GM19023 (cell line): ENCODE data around the gene SAP25.
"Not testable (repeated sequence)": the region's sequence is repeated elsewhere in the genome, so short reads cannot be mapped to it uniquely, and the experiment has no call there.

Source experiments
- ATAC-seq: cut with Tn5 transposase; IDR thresholded peaks from one replicate; pipeline ENCODE4 v1.9.1; 2021; ENCODE audit warnings: mild to moderate bottlenecking, moderate library complexity; ENCODE audit not compliant: unreplicated experiment

Gene SAP25

DNA sequence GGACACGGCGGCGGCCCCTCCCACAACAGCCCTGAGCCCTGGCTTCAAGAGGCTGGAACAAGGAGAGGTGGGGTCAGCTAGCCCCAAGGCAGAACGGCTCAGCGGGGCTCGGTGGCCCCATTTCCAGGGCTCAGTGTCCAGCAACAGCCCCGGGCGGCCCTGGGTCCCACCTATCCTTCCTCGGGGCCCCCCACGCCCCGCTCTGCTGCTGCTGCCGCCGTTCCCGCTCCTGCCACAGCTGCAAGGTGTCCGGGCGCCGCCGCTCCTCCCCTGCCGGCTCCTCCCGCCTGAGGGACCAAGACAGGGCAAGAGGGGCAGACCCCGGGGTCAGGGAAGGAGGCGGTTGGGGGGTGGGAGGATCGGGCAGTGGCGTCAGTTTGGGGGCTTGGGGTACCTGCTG is 3.4 kb upstream of the SAP25 start:
- ATAC-seq: no peak

DNA sequence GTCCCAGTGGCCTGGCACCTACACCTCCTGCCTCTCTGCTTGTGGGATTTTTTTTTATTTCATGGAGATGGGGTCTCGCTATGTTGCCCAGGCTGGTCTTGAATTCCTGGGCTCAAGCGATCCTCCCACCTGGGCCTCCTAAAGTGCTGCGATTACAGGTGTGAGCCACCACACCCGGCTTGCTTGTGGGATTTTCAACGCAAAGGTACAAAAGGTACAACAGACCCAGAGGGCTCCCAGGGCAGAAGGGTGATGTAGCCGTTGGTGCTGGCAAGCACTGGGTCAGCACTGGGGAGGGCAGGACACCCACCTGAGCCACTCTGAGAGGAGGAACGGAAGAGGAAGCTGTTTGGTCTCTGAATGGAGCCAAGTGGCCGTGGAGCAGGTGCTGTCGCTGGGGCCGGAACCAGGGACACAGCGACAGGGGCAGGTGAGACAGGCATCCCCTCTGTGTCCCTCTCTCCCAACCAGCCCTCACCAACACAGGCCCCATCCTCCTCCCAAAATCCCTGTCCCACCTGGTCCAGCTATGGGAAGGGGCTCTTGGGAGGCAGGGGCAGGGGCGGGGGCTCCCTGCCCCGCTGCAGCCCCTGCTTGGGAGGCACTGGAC is 2.8 kb upstream of the SAP25 start:
- ATAC-seq: no peak

DNA sequence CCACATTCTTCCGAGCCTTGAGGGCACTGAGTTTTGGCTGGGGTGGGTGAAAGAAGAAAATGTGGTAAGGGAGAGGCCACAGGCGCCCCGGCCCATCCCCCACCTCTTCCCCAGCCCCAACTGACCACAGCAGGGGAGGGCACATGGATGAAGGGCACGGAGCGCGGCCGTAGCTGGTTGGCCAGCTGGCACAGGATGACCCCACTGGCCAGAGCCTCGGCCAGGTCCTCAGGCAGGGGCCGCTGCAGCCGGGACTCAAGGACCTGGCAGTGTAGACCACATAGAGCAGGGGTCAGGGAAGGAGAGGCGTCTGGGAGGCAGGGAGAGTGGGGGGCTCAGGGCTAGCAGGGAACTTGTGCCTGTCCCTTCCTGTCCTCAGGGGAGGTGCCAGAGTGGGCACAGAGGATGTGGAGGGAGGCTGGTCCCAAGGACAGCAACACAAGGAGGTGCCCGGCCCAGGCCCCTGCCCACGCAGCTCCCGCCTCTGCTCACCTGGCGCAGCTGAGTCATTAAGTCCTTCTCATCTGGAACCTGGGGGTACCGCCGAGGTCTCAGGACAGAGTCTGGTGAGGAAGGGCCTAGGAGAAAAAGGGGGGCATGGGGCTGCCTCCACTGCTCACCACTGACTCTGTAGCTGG is 2.2 kb upstream of the SAP25 start:
- ATAC-seq: no peak

DNA sequence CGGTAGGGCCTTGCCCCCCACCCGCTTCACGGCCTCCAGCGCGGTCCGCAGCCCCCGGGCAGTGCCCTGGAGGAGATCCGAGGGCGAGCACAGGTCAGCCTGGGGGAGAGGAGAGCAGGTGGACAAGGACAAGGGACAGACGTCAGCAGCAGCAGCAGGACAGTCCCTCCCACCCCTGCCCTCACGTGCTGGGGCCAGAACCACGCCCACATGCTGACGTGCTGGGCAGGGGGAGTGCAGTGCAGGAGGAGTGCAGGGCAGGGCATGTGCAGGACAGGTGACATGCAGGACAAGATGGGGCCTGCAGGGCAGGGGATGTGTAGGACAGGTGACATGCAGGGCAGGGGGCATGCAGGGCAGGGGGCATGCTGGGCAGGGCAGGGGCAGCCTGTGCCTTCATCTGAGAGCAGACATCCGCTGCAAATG is 1.5 kb upstream of the SAP25 start:
- no peak for ATAC-seq

DNA sequence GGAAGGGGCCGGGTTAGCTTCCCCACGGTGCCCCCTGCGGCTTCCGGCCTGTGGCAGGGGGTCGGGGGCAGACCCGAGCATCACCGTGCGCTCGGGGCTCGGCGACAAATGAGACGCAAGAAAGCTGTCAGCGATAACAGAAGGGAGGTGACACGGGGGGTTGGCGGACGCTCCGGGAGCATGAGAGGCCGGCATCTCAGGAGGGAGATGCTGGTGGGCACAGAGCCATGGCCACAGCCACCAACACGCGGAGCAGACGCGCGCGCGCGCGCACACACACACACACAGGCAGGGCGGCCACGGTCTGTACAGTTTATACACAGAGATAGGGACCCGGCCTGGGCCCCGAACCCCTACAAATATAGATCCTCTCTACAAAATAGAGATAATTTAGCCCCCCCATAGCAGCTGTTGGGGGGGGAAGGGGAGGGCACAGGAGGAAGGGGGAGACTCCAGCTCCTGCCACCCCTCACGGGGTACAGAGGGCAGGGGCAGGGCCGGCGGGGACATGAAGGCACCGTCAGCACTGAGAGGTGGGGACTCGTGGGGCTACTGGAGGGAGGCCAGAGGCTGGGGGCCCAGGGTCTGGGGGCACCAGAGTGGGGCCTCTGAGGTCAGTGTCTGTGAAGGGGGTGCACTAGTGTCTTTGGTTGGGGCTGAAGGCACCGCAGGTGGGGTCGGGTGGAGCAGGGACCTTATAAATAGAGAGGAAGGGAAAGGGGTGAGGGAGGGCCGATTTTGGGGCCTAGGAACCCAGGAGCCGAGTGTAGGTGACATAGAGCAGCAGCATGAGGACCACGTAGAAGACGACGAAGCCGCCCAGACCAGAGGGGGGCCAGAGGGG is 884 bp upstream of the SAP25 start:
- no peak for ATAC-seq

DNA sequence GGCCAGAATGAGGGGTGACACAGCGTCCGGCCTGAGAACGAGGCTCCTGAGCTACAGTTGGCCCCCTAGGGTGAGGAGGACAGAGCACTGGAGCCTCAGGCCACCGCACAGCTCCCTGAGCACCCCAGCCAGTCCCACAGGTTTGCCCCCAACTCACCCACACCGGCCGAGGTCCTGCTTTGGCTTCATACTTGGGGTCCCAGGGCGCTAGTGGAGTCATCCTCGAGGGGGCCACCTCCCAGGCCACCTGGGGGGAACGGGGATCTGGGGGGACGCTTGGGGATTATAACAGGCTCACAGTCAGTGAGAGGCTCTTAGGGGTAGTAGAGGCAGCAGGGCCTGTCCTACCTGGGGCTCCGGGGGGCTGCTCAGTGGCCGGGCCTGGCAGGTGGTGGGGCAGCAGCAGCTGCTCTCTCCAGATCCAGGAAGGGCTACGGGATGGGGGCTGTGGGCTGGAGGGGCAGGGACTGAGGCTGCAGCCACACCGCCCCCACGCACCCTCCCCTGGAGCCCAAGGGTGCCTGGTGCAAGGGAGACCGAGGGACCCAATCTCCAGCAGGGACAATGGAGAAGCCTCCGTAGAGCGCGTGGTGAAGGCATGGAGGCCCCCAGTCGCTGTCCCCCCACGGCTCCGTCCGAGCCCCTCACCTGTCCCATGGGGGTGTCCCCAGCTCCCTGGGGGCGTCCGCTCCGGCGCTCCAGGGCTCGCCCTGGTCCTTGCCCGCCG is 588 bp downstream of the SAP25 start:
- ATAC-seq: no peak

DNA sequence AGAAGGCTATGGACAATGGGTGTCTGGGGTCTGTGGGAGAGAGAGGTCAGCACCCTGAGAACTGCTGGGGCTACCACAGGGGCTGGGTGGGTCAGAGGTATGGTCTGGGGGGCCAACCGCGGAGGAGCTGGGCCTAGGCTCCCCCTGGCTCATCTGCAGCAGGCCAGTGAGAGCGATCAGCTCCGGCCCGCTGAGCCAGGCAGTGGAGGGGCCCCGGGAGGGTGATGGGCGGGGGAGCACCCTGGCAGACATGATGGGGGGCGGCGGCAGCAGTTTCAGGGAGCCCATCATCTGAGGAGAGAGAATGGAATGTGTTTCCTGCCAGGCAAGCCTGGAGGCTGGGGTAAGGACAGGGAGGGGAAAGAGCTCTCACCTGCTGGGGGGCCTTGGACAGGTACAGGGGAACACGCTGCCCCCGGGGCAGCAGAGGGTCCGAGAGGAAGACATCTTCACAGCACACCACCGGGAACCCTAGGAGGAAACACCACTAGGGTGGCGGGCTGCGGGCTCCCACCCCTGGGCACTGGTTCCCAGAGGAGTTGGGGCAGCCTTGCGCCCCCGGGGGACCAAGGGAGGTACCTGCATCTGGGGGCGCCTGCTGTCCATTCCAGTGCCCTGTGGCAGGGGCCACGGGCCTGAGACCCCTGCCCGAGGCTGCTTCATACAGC is 1.3 kb downstream of the SAP25 start:
- ATAC-seq: no peak

DNA sequence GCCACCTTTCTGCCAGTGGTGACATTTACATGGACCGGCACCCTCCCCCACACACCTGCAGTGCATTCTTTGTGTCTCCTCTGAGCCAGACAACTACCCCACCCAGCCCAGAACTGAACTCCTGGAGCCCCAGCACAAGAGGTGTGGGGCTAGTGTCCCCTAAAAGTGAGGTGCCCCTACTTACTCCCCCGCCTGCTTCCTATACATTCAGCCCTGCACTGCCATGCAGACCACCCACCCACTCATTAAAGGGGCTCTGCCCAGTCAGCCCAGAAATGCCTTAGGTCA is 1.9 kb downstream of the SAP25 start:
- no peak for ATAC-seq

DNA sequence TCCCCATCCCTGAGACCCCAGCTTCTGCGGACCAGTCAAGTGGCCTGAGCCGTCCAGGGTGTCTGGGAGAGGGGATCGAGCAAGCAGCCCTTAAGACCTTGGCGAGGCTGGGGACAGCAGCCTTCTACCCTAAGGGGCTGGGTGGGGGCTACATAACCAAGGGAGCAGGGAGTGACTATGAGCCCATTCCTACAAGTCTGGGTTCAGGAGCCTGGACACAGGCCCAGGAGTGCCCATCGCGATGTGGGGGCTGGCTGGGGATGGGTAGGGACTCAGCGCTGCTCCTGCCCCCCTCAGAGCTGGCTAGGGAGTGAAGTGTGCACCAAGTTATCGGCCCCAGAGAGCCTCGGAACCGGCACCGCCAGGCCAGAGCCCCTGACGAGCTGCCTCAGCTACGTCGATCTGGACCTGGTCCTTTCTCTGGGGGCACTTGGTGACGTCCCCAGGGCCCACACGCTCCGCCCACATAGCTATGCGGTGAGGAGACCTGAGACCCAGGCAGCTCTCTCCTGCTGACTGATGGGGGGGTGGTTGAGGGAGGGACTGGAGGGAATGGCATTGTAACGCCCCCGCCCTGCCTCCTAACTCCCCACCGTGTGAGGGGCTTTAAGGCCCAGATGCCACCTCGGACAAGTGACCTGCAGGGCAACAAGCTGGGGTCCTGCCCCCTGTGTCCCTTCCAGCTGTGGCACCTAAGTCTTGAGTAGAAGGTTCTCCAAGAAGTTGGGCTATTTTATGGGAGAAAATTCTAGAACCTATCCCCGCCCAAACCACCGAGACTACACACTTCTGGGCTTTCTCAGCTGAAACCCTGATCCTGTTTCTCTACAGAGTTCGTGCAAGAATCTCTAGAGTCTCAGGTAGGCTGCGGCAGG is 2.5 kb downstream of the SAP25 start:
- no peak for ATAC-seq

DNA sequence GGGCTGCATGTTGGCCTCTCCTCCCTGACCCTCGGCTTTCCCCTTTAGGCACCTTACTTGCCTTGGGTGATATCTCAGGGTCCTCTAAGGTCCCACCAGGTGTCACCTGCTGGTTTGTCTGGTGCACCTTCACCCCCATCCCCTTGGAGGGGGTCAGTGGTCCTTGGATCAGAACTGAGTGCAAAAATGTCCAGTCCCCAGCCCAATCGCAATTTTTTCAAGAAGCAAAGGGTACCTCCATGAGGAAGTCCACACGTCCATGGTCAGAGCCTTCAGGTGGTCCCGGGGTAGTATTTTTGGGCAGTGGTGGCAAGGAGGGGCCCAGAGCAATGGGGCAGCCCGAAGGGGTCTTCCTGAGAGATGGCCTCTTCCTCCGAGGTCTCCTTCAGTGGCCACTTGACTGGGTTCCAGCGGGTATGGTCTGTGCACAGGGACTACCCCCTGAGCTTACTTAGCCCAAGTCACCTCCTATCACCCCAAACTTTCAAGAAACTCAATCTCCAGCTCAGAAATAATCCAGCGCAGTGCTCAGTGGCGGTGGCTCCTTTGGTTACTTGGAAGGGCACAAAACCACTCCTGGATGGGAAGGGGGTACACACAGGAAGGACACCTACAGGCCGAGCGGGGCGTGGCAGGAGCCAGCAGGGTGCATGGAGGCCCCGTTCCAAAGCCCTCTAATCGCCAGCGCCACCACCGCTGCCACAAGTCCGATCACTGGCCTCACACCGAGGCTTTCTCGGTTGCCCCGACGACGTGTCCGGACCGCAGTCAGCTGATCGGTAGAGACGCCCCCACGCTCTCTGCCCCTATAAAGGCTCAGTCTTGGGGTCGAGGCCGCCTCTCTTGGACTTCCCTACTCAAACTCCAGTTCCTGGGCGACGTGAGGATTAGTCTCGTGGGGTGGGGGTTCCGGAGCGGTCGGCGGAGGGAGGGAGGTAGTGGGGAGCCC is 4.5 kb downstream of the SAP25 start:
- no peak for ATAC-seq

DNA sequence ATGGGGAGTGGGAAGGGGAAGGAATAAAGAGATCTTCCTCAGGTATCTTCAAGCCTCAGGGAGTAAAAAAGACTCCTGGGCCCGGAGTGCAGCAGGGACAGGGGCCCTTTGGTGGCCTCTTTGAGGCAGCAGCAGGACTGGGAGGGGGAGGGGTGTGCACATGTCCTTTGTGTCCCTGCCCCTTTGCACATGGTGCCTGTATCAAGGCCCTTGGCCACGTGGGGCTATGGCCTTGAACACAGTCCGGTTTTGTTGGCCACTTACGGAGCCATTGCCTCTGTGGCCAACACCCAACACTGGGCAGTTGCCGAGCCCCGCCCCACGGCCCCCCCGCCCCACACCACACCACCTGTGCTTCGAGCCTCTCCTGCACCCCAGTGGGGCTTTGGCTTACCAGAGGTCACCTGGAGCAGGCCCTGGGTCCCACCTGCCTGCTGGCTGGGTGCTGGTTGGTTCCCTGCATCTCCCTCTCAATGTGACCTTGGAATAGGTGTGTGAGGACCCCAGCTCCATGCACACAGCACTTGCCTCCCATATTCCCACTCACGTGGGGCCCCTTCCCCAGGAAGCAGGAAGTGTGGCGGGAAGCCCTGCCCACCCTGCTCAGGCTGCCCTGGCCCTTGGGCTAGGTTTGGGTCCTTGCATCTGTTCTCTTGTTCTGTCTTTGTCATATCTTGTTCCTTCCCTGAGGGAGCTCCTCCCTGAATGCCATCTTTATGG is 5.4 kb downstream of the SAP25 start:
- no peak for ATAC-seq

DNA sequence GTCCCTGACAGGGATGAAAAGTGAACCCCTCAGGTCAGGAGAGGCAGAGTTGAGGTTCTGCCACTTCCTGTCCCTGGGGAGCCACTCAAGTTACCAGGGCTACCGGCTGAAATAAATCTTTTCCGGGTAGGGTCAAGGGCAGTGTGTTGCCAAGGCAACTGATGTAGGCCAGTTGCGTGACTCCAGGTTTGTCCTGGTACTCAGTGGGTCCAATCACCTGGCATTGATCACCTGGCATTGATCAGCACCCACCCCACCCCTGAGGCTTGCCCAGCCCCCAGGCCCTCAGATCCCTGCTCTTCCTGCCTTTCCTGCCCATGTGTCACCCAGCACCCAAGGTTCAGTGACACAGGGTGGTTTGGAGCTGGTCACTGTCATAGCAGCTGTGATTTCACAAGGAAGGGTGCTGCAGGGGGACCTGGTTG is 5.9 kb downstream of the SAP25 start:
- no peak for ATAC-seq

DNA sequence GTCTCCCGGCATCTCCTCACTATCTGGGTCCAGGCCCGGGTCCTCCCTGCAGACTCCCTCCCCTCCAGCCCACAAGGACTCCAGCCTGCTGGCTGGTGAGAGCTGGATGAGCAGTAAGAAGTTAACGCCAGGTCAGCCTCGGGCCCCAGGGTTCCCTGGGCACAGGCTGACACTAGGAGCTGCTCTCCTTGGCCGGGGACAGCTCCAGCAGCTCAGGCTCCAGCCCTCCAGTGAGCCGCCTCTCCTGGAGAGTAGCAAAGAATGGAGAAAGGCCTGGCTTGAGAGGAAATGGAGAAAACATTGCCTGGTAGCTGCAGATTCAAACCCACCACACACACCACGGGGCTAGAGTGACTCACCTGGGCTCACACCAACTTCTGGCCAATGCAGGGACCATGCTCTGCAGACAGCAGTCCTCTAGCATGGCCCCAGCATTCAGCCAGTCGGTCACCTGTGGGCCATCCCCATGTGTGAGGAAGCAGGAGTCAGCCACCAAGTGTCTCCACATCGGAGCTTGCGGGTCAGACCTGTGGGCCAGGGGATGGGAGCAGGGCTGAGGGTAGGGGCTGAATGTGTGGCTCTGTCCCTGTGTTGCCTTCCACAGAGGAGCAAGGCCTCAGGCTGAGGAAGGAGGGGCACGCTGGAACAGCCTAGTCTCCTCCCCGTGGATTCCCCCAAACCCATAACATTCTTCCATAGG is 6.5 kb downstream of the SAP25 start:
- ATAC-seq: no peak

DNA sequence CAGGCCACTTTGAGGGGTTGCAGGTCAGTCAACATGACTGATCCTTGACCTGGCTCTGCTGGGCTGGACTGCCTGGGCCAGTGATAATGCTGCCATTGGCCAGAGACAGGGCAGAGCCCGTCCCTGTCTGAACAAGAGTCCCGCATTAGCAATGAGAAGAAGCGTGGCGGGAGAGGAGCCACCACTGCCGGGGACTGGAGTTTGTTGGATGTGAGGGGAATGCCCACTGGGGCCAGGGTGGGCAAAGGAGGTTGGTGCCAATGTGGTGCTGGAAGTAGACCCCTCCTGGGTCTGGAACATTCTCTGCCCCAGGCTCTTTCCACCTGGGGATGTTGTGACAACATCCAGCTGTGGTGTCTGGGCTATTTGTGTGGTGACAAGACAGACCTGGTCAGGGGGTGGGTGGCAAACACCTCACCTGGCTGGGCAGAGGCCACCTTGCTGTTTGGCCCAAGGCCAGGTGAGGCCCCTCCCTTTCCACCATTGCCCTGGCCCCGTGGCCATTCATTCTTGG is 7.6 kb downstream of the SAP25 start:
- ATAC-seq: no peak

DNA sequence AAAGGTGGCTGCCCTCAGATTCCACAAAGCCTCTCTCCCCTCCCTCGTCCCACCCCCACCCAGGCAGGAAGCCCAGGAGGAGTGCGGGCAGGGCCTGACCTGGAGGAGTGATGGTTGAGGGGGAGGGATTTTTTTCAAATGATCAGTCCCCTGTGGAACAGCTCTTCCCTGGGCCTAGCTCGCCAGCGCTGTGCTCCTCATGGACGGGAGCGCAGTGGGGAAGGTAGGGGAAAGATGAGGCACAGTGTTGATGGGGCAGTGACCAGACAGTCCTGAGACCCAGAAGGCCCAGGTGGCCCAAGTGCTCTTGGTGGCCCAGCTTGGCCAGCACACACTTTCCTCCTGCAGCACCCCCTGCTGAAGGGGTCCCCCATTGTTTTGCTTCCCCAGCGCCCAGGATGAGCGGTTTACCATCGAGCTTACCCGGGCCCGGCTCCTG is 8.5 kb downstream of the SAP25 start:
- no peak for ATAC-seq

DNA sequence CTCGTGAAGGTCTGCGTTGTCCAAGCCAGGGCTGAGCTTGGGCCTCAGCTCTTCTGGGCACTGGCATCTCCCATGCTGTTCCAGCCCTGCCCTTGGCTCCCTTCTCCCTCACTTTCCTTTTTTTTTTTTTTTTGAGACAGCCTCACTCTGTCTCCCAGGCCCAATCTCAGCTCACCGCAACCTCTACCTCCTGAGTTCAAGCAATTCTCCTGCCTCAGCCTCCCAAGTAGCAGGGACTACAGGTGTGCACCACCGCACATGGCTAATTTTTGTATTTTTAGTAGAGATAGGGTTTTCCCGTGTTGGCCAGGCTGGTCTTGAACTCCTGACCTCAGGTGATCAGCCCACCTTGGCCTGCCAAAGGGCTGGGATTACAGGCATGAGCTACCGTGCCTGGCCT is 9.3 kb downstream of the SAP25 start:
- ATAC-seq: not testable (repeated sequence)

DNA sequence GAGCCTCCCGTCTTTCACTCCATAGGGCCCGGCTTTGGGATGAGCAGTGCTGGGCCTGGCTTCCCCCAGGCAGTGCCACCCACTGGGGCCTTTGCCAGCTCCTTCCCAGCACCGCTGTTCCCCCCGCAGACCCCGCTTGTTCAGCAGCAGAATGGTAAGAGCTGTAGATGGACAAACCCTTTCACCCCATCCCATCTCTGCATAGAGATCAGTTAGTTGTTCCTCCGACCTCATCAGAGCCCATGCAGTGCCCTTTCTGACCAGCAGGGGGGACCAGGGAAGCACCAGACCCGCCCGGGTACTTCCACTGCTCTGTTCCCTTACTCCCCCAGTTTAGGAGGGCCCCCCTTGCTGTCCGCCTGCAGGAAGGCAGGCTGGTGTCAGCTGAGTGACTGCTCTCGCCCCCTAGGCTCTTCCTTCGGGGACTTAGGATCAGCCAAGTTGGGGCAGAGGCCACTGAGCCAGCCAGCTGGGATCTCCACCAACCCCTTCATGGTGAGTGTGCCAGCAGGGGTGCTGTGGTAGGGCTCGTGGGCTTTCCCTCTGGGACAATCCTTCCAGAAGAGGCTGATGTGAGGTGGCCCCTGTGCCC is 9.8 kb downstream of the SAP25 start:
- no peak for ATAC-seq
